Naive thymus-derived CD4-positive, alpha-beta T cell (primary cell): ENCODE measurements around the gene ARPC1A. TPM values are rescaled to one million over a fixed set of nuclear protein-coding genes. Genes with fewer than 3 reads are reported as not detected.
"Not testable (repeated sequence)": the region's sequence is repeated elsewhere in the genome, so short reads cannot be mapped to it uniquely, and the experiment has no call there.

Experiments used
- ATAC-seq: fragments of 150-1000 bp; cut with Tn5 transposase; 2 replicates; pipeline ENCODE4 v1.10.0; 2021; ENCODE audit warnings: mild to moderate bottlenecking, moderate library complexity
- CTCF ChIA-PET: fragments of 350-600 bp; sonication (Branson Sonifier 250); formaldehyde crosslinking; loops from one replicate; lab custom pipeline; 2021; ENCODE audit warnings: antibody characterized with exemption; lab: Charles Lee
- POLR2A ChIA-PET: fragments of 350-600 bp; sonication (Branson Sonifier 250); formaldehyde crosslinking; loops from one replicate; lab custom pipeline; 2021; ENCODE audit warnings: antibody characterized with exemption, inconsistent platforms; lab: Charles Lee
- DNase-seq, 9 donors: peaks; one replicate each; pipeline versions ENCODE4 v3.0.0 to v3.0.0-alpha.2; 2020 to 2022; ENCODE audit warnings: mixed read lengths in 1 of 9
- H3K27ac ChIP-seq: one replicate; pipeline ENCODE4 v1.7.0; 2013; ENCODE audit warnings: mild to moderate bottlenecking, low read depth, low read length, moderate library complexity
- H3K27me3 ChIP-seq, 2 donors: one replicate each; pipeline ENCODE4 v1.7.0; 2013; ENCODE audit warnings: low read length in 2 of 2, mild to moderate bottlenecking in 2 of 2, moderate library complexity in 2 of 2; ENCODE audit not compliant: control insufficient read depth in 2 of 2, insufficient read depth in 2 of 2
- H3K36me3 ChIP-seq, 3 experiments: 1 replicate in 2 of 3; 2 replicates in 1 of 3; pipeline ENCODE4 v1.7.0; 2013; ENCODE audit warnings: low read length in 3 of 3, mild to moderate bottlenecking in 3 of 3, moderate library complexity in 1 of 3; ENCODE audit not compliant: insufficient read depth in 3 of 3, control insufficient read depth in 2 of 3
- H3K4me1 ChIP-seq, 2 donors: one replicate each; pipeline ENCODE4 v1.7.0; 2013; ENCODE audit warnings: low read length in 2 of 2, mild to moderate bottlenecking in 2 of 2, moderate library complexity in 1 of 2; ENCODE audit not compliant: control insufficient read depth in 2 of 2, insufficient read depth in 2 of 2
- H3K4me3 ChIP-seq: 2 replicates; pipeline ENCODE4 v1.7.0; 2013; ENCODE audit warnings: mild to moderate bottlenecking, low read length
- H3K9me3 ChIP-seq, 3 experiments: 1 replicate in 2 of 3; 2 replicates in 1 of 3; pipeline ENCODE4 v1.7.0; 2013; ENCODE audit warnings: low read length in 3 of 3; ENCODE audit not compliant: control insufficient read depth in 2 of 3
- H3K27ac Mint-ChIP-seq, 9 donors: one replicate each; pipeline ENCODE4 v1.8.0; 2020 to 2022; ENCODE audit warnings: mixed read lengths in 9 of 9, mild to moderate bottlenecking in 8 of 9, moderate library complexity in 5 of 9, inconsistent platforms in 2 of 9
- H3K27me3 Mint-ChIP-seq, 5 donors: one replicate each; pipeline ENCODE4 v1.8.0; 2021 to 2022; ENCODE audit warnings: mixed read lengths in 5 of 5, mild to moderate bottlenecking in 1 of 5
- H3K36me3 Mint-ChIP-seq, 5 donors: one replicate each; pipeline ENCODE4 v1.8.0; 2020 to 2022; ENCODE audit warnings: mixed read lengths in 5 of 5, mild to moderate bottlenecking in 3 of 5, inconsistent platforms in 1 of 5
- H3K4me1 Mint-ChIP-seq, 7 donors: one replicate each; pipeline ENCODE4 v1.8.0; 2020 to 2022; ENCODE audit warnings: mixed read lengths in 7 of 7, mild to moderate bottlenecking in 3 of 7, inconsistent platforms in 1 of 7
- H3K4me3 Mint-ChIP-seq, 10 donors: one replicate each; pipeline ENCODE4 v1.8.0; 2020 to 2022; ENCODE audit warnings: mild to moderate bottlenecking in 10 of 10, mixed read lengths in 10 of 10, moderate library complexity in 6 of 10, inconsistent platforms in 2 of 10
- H3K9me3 Mint-ChIP-seq, 11 donors: one replicate each; pipeline ENCODE4 v1.8.0; 2020 to 2022; ENCODE audit warnings: mixed read lengths in 11 of 11, mild to moderate bottlenecking in 4 of 11, inconsistent platforms in 1 of 11, moderate library complexity in 1 of 11
- intact Hi-C, 2 donors: fragments of 100-400 bp; cut with micrococcal nuclease; formaldehyde crosslinking; loops; one replicate each; pipeline ENCODE4 v1.15.1; 2023
- polyA plus RNA-seq, 2 donors: library from polyadenylated mRNA; unstranded; fragments of 300-500 nt; fragmentation: Illumina TruSeq; gene quantifications; one replicate each; pipeline ENCODE4 v1.2.3, GENCODE V29; 2021
- total RNA-seq, 6 experiments: library from RNA in 5 of 6; stranded (reverse) in 5 of 6; gene quantifications; 1 replicate in 5 of 6; 2 replicates in 1 of 6; pipeline ENCODE4 v1.2.3 and lab custom pipeline; 2021 to 2026

The ARPC1A gene
- total and polyA plus RNA-seq, 7 experiments from 2014 or later, result 28.1 to 101 (median 53.4) TPM

DNA sequence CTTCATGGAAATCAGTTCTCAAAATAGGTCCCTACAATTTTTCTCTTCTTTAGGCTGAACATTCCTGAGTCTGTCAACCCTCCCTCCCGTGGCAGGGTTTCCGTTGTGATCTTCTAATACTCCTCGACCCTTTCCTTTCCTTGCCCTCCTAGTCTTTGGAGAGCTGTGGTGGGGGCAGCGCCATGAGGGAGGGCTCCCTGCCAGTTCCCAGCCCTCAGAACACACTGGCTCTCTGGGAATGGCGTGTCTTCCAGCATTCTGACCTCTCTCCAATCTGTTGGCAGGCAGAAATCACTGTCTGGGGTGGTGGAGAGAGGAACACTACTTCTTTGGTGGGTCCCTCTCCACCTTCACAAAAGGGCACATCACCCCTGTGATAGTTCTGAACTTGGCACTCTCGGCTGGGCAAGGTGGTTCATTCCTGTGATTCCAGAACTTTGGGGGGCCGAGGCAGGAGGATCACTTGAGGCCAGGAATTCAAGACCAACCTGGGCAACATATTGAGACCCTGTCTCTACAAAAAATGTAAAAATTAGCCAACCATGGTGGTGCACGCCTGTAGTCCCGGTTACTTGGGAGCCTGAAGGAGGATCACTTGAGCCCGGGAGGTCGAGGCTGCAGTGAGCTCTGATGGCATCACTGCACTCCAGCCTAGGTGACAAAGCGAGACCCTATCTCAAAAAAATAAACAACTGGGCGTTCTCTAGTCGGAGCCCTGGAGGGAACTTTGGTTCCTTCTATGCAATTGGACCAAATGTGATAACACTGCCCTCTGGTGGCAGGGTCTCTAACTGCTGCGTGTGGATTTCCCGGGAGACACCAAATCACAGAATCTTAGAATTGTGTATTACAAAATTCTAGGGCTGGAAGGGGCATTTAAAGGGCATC lies 13.1 kb upstream of the ARPC1A start:
- no peak overlapping the region for H3K4me3 ChIP-seq
- Mint-ChIP-seq H3K36me3 (peaks cover 0 to 2% (median 0%) of the 10 kb centered on the region in 5 donors), H3K9me3 (peaks cover 0 to 4% (median 2%) of the 10 kb centered on the region in 11 donors), H3K27ac (peak overlapping the region in 1 of 9 donors; percentile 15), H3K4me3 (peak overlapping the region in 4 of 10 donors; percentile 20 to 71 (median 54)), H3K4me1 (peaks cover 4 to 20% (median 4%) of the 10 kb centered on the region in 7 donors), H3K27me3 (peaks cover 0 to 3% (median 0%) of the 10 kb centered on the region in 5 donors)
- no peak overlapping the region for H3K27ac ChIP-seq
- no peaks in the 10 kb centered on the region for H3K9me3 ChIP-seq
- ATAC-seq (peak; percentile 93), DNase-seq (peak; percentile 41 to 75 (median 61))
- peaks cover 0 to 3% of the 10 kb centered on the region in 2 donors for H3K4me1 ChIP-seq
- ChIA-PET POLR2A (no interaction called here), CTCF (interaction anchor here (0.6 to 2.2 kb wide), 5 partner anchors 13 to 415 kb away, joined by 3 to 7 read pairs (median 5); partner anchors contain the start of gene ARPC1A)
- intact Hi-C loops, result loop anchor here (1.0 to 2.0 kb wide), 3 partner anchors 168 to 272 kb away; partner anchors contain the start of gene SMURF1 (in 1 of the 2)
- H3K27me3 ChIP-seq, result no peaks in the 10 kb centered on the region
- no peaks in the 10 kb centered on the region for H3K36me3 ChIP-seq

DNA sequence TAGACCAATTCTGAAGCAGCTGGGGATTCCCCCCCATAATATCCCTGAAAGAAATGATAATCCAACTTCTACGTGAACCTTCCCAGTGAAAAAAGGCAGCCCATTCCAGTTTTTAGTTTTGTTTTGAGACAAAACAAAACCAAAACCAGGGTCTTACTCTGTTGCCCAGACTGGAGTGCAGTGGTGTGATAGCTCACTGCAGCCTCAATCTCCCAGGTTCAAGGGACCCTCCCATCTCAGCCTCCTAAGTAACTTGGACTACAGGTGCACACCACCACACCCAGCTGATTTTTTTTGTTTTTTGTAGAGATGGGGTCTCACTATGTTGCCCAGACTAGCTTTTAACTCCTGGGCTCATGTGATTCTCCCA lies 12.5 kb upstream of the ARPC1A start:
- Mint-ChIP-seq H3K4me3 (peak overlapping the region in 4 of 10 donors; percentile 20 to 71 (median 54)), H3K27me3 (peaks cover 0 to 3% (median 0%) of the 10 kb centered on the region in 5 donors), H3K36me3 (peaks cover 0 to 2% (median 0%) of the 10 kb centered on the region in 5 donors), H3K27ac (no peak overlapping the region), H3K4me1 (peaks cover 4 to 20% (median 5%) of the 10 kb centered on the region in 7 donors), H3K9me3 (peaks cover 0 to 4% (median 2%) of the 10 kb centered on the region in 11 donors)
- H3K27ac ChIP-seq, result no peak overlapping the region
- intact Hi-C loops, result loop anchor here (1.0 to 2.0 kb wide), 3 partner anchors 169 to 273 kb away; partner anchors contain the start of gene SMURF1 (in 1 of the 2)
- H3K36me3 ChIP-seq, result no peaks in the 10 kb centered on the region
- peak; percentile 36 for ATAC-seq
- H3K27me3 ChIP-seq, result no peaks in the 10 kb centered on the region
- H3K4me1 ChIP-seq, result peaks cover 0 to 3% of the 10 kb centered on the region in 2 donors
- CTCF ChIA-PET, result interaction anchor here (0.6 to 2.2 kb wide), 4 partner anchors 12 to 277 kb away, joined by 3 to 7 read pairs (median 6); partner anchors contain the start of gene ARPC1A
- H3K4me3 ChIP-seq, result no peak overlapping the region
- POLR2A ChIA-PET, result no interaction called here
- no peaks in the 10 kb centered on the region for H3K9me3 ChIP-seq
- DNase-seq, result no peak

DNA sequence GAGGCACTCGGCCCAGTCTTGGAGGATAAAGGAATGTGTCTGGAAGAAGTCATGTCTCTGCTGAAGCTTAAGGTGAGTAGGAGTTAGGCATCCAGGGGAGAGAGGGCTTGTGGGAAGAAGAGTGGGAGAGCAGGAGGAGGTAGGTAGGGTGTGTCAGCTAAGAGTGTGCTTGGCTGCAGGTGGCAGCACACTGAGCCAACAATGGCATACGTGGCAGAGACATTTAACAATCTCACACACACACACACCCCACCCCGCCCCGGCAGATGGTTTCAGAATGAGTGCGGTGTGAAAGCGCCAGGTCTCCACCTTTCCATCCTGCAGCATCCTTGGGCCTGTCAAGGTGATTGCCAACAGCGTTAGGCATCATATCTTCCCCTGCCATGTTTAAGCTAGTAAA lies 11.2 kb upstream of the ARPC1A start:
- POLR2A ChIA-PET, result no interaction called here
- intact Hi-C loops, result no loop called here
- no peak overlapping the region for H3K27ac Mint-ChIP-seq

DNA sequence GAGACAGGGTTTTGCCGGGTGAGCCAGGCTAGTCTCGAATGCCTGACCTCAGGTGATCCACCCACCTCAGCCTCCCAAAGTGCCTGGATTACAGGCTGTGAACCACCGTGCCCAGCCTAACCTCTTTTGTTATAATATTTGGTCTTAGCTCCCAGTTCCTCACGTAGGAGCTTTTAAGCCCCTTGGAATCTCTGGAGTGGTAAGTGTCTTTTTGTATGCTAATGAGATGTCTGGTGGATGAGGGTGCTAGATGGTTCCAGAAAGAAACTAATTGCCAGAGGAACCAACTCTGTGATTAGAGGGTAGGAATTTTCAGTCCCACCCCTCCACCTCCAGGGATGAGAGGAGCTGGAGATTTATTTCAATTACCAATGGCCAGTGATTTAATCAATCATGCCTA lies 5.3 kb upstream of the ARPC1A start:
- Mint-ChIP-seq H3K27me3 (peaks cover 0 to 15% (median 0%) of the 10 kb centered on the region in 5 donors), H3K36me3 (no peaks in the 10 kb centered on the region), H3K27ac (no peak overlapping the region), H3K4me3 (no peak overlapping the region), H3K9me3 (no peaks in the 10 kb centered on the region), H3K4me1 (peaks cover 0 to 7% (median 0%) of the 10 kb centered on the region in 7 donors)
- no peak for ATAC-seq
- CTCF ChIA-PET, result interaction anchor here (1.1 kb wide), 1 partner anchor 279 kb away, joined by 3 read pairs; no protein-coding TSS in a partner anchor
- Histone ChIP-seq H3K27me3 (no peaks in the 10 kb centered on the region), H3K9me3 (no peaks in the 10 kb centered on the region), H3K36me3 (peaks cover 0 to under 1% (median 0%) of the 10 kb centered on the region in 3 experiments), H3K27ac (no peak overlapping the region), H3K4me3 (no peak overlapping the region), H3K4me1 (peaks cover 4 to 5% of the 10 kb centered on the region in 2 donors)
- no peak for DNase-seq
- intact Hi-C loops, result loop anchor here in 1 of 2 donors (10.0 kb wide), 1 partner anchor 446 kb away; the partner anchor contains the start of genes TMEM130 and TRRAP
- POLR2A ChIA-PET, result interaction anchor here (0.6 kb wide), 1 partner anchor 86 kb away, joined by 3 read pairs; no protein-coding TSS in a partner anchor

More for the DNA sequence above, 11.2 kb upstream of the ARPC1A start:
- Histone ChIP-seq H3K4me3 (no peak overlapping the region), H3K36me3 (no peaks in the 10 kb centered on the region), H3K9me3 (no peaks in the 10 kb centered on the region), H3K4me1 (peaks cover 0 to 3% of the 10 kb centered on the region in 2 donors), H3K27me3 (no peaks in the 10 kb centered on the region), H3K27ac (no peak overlapping the region)
- no peak for DNase-seq
- peaks cover 0 to 3% (median 0%) of the 10 kb centered on the region in 5 donors for H3K27me3 Mint-ChIP-seq
- peaks cover 4 to 20% (median 5%) of the 10 kb centered on the region in 7 donors for H3K4me1 Mint-ChIP-seq
- H3K9me3 Mint-ChIP-seq, result peaks cover 0 to 4% (median 1%) of the 10 kb centered on the region in 11 donors
- peaks cover 0 to 2% (median 0%) of the 10 kb centered on the region in 5 donors for H3K36me3 Mint-ChIP-seq
- CTCF ChIA-PET, result interaction anchor here (1.0 to 2.2 kb wide), 2 partner anchors 11 to 13 kb away, joined by 3 to 7 read pairs; partner anchors contain the start of gene ARPC1A
- ATAC-seq, result no peak
- H3K4me3 Mint-ChIP-seq, result no peak overlapping the region

DNA sequence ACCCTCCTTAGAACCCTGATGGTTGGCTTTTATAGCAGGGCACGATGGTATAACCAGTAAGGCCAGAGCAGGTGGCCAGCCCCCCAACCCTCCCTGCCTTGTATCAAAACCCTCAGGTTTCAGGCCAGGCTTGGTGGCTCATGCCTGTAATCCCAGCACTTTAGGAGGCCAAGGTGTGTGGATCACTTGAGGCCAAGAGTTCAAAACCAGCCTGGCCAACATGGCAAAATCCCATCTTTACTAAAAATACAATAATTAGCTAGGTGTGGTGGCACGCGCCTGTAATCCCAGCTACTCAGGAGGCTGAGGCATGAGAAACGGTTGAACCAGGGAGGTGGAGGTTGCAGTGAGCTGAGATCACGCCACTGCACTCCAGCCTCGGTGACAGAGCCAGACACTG lies 3.0 kb upstream of the ARPC1A start:
- H3K27ac ChIP-seq, H3K36me3 Mint-ChIP-seq, H3K9me3 ChIP-seq, DNase-seq, CTCF ChIA-PET, H3K27ac Mint-ChIP-seq, ATAC-seq, H3K4me3 Mint-ChIP-seq, H3K27me3 ChIP-seq, POLR2A ChIA-PET, H3K9me3 Mint-ChIP-seq, H3K4me3 ChIP-seq, H3K36me3 ChIP-seq: not testable (repeated sequence)
- peaks cover 12 to 16% of the 10 kb centered on the region in 2 donors for H3K4me1 ChIP-seq
- Mint-ChIP-seq H3K4me1 (peaks cover 13 to 21% (median 15%) of the 10 kb centered on the region in 7 donors), H3K27me3 (peaks cover 0 to 15% (median 0%) of the 10 kb centered on the region in 5 donors)
- intact Hi-C loops, result loop anchor here in 1 of 2 donors (10.0 kb wide), 1 partner anchor 448 kb away; the partner anchor contains the start of genes TMEM130 and TRRAP

DNA sequence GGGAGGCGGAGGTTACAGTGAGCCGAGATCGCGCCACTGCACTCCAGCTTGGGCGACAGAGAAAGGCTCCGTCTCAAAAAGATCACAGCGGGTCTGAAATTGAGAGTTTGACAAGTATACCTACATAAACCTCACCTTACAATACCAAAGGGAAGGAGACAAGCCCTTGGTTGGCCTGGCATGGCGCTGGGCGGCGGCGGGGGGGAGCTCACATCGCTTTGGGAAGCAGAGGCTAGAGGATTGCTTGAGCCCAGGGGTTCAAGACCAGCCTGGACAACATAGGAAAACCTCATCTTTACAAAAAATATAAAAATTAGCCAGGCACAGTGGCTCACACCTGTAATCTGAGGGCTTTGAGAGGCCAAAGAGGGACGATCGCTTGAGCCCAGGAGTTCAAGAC lies 1.1 kb upstream of the ARPC1A start:
- POLR2A ChIA-PET, result interaction anchor here (0.8 to 1.4 kb wide), 2 partner anchors 85 to 230 kb away, joined by 3 to 6 read pairs; partner anchors contain the start of genes BUD31 and PDAP1
- CTCF ChIA-PET, result interaction anchor here (0.6 to 1.5 kb wide), 4 partner anchors 11 to 1833 kb away, joined by 3 to 7 read pairs (median 4); no protein-coding TSS in a partner anchor
- H3K36me3 Mint-ChIP-seq, result peaks cover 0 to 7% (median 0%) of the 10 kb centered on the region in 5 donors
- H3K4me1 Mint-ChIP-seq, result peaks cover 27 to 38% (median 31%) of the 10 kb centered on the region in 7 donors
- peak overlapping the region; percentile 86 to 99 (median 92) for H3K4me3 Mint-ChIP-seq
- Histone ChIP-seq H3K4me1 (peaks cover 24 to 26% of the 10 kb centered on the region in 2 donors), H3K4me3 (no peak overlapping the region), H3K27me3 (no peaks in the 10 kb centered on the region), H3K36me3 (peaks cover 0 to 10% (median 0%) of the 10 kb centered on the region in 3 experiments), H3K9me3 (no peaks in the 10 kb centered on the region), H3K27ac (no peak overlapping the region)
- ATAC-seq, result no peak
- no peak for DNase-seq
- H3K27me3 Mint-ChIP-seq, result peaks cover 0 to 15% (median 0%) of the 10 kb centered on the region in 5 donors
- peaks cover 0 to 10% (median 0%) of the 10 kb centered on the region in 11 donors for H3K9me3 Mint-ChIP-seq
- intact Hi-C loops, result loop anchor here (2.0 to 10.0 kb wide), 3 partner anchors 56 to 450 kb away; partner anchors contain the start of genes TMEM130 (in 1 of the 2) and TRRAP (in 1 of the 2)
- peak overlapping the region in 4 of 9 donors; percentile 70 to 93 (median 84) for H3K27ac Mint-ChIP-seq
